Mucosa of descending colon (tissue), 3 donors: ENCODE measurements around the gene ZNF586. TPM values are rescaled to one million over a fixed set of nuclear protein-coding genes. Genes with fewer than 3 reads are reported as not detected.
A peak's percentile ranks its signal among the peaks of the same experiment; 100 is the strongest.
"Not testable (repeated sequence)": the region's sequence is repeated elsewhere in the genome, so short reads cannot be mapped to it uniquely, and the experiment has no call there.

ENCODE experiments used
- ATAC-seq: fragments of 200-7000 bp; cut with Tn5 transposase; one replicate; pipeline ENCODE4 v1.9.1; 2020; ENCODE audit warnings: mild to moderate bottlenecking, moderate library complexity
- DNase-seq, 3 donors: peaks; one replicate each; pipeline ENCODE4 v3.0.0-alpha.2; 2020
- H3K36me3 ChIP-seq: fragments of 200-600 bp; one replicate; pipeline ENCODE4 v1.8.0; 2021; ENCODE audit warnings: low read depth, mild to moderate bottlenecking
- H3K4me1 ChIP-seq: fragments of 200-600 bp; one replicate; pipeline ENCODE4 v1.8.0; 2021; ENCODE audit warnings: low read depth, mild to moderate bottlenecking
- H3K4me3 ChIP-seq: fragments of 200-600 bp; one replicate; pipeline ENCODE4 v1.8.0; 2021; ENCODE audit warnings: mild to moderate bottlenecking
- H3K9me3 ChIP-seq: fragments of 200-600 bp; one replicate; pipeline ENCODE4 v1.8.0; 2021; ENCODE audit warnings: mild to moderate bottlenecking
- intact Hi-C, 2 donors: fragments of 100-400 bp; cut with DNase I in 1 of 2; cut with micrococcal nuclease in 1 of 2; formaldehyde crosslinking; loops; one replicate each; pipeline versions ENCODE4 v1.11.0 to v1.11.1; 2022; cut with DNase I, micrococcal nuclease
- long read RNA-seq, 2 donors: library from polyadenylated mRNA; unstranded; transcript quantifications; one replicate each; pipeline ENCODE4 v2.0.0, GENCODE V29; 2019 to 2021
- total RNA-seq, 3 donors: library from RNA; stranded (reverse); fragmentation: NEBNext Ultra II Directional in 2 of 3; extraction: Animal tissue kit (Norgen Biotek cat#: 25700) in 2 of 3; gene quantifications; one replicate each; pipeline versions ENCODE4 v1.2.1 to v1.2.4, GENCODE V29; 2021 to 2023
- TF ChIP-seq, protein P1 (sequence below): fragments of 200-600 bp; IDR thresholded peaks from one replicate; pipeline ENCODE4 v1.8.0; 2022; ENCODE audit warnings: antibody characterized with exemption, mild to moderate bottlenecking
- donor health status: DM: no; HTN: no; CAD: no; lungs with moderate emphysema.
- donor health status: DM: no; HTN: no; CAD: no.
- donor health status: DM: no; HTN: yes; CAD: no.

ZNF586 gene
- total RNA-seq: 10 to 100 TPM; 16.4 to 25.2 (median 20.4) TPM
- long read RNA-seq, donor 1, partial matches to known transcripts: 0 of 7 reads
- long read RNA-seq, donor 1, other reads (novel, unspliced or antisense): 6 of 7 reads
- long read RNA-seq, donor 2, partial matches to known transcripts: 0 of 6 reads
- long read RNA-seq, donor 2, other reads (novel, unspliced or antisense): 4 of 6 reads

DNA sequence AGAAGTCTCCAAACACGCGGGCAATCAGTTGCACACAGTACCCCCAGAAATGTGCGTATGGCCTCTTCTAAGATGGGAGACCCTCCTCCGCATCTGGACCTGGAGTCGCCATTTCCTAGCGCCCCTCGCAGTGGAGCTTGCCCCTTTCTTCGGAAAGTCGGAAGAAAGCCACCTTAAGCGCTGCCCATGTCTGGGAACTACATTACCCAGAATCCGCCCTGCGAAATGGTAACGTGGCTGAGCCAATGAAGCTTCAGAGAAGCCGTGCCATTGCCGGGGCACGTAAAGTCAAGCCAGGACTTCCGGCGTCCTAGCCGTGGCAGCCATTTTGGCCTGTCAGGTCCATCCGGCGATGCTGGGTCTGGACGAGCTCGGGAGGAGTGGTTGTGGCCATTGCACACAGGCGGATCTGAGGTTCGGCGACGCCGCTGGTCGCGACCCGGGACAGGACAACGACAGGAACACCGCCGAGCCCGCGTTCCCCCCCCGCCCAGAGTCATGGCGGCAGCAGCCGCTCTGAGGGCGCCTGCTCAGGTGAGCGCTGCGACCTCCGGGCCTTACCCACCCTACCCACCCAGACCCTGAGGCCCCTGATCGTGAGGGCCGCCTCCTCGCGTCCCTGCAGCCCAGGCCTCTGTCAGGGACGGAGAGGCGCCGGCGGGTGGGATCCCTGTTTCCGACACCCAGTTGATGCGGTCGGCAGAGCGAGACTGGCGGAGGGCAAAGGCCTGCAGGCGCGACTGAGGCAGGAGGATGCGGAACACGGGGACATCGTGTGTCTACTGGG, at the start of gene ZNF586:
ZNF586 (plus strand) TSS at position 332 of the 787 bp plus-strand sequence; CDS start at position 499, 167 bp downstream.
- DNase-seq: peak; percentile 89 to 93 (median 91)
- peaks cover 7% of the 10 kb centered on the region for H3K4me1 ChIP-seq
- no peaks in the 10 kb centered on the region for H3K36me3 ChIP-seq
- peak; percentile 100 for ATAC-seq
- peaks cover 30% of the 10 kb centered on the region for H3K9me3 ChIP-seq
- intact Hi-C loops: no loop called here
- TF ChIP-seq, protein P1, sequence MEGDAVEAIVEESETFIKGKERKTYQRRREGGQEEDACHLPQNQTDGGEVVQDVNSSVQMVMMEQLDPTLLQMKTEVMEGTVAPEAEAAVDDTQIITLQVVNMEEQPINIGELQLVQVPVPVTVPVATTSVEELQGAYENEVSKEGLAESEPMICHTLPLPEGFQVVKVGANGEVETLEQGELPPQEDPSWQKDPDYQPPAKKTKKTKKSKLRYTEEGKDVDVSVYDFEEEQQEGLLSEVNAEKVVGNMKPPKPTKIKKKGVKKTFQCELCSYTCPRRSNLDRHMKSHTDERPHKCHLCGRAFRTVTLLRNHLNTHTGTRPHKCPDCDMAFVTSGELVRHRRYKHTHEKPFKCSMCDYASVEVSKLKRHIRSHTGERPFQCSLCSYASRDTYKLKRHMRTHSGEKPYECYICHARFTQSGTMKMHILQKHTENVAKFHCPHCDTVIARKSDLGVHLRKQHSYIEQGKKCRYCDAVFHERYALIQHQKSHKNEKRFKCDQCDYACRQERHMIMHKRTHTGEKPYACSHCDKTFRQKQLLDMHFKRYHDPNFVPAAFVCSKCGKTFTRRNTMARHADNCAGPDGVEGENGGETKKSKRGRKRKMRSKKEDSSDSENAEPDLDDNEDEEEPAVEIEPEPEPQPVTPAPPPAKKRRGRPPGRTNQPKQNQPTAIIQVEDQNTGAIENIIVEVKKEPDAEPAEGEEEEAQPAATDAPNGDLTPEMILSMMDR: no peak
- peak within 1 kb of the TSS; percentile 96 for H3K4me3 ChIP-seq

DNA sequence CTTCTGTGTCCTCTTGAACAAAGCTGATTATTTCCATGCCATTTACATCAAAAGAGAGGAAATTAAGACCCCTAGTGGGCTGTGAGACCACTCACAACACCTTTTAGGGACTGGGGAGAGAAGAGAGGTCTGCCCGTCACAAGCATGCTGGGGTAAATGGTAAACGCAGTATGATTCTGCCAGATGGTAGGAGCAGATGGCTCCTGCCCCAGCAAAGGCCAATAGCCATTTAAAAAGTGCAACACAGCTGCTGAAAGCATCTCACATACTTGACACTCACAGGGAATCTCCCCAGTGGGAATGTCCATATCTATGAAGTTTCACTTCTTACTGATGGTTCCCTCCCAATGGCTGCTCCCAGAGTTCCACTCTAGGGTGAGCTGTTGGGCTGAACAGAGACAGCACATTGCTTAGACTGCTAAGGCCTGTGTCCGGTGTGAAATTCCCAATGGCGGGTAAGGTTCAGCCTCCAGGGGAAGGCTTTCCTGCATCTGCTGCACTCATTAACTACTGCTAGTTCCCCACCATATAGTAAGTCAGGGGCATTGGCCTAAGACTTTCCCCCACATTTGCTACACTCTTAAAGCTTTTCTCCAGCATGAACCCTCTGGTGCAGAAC, 49.5 kb upstream of the ZNF586 start:
- no peaks in the 10 kb centered on the region for H3K4me1 ChIP-seq
- intact Hi-C loops: no loop called here
- H3K9me3 ChIP-seq: peaks cover 87% of the 10 kb centered on the region

DNA sequence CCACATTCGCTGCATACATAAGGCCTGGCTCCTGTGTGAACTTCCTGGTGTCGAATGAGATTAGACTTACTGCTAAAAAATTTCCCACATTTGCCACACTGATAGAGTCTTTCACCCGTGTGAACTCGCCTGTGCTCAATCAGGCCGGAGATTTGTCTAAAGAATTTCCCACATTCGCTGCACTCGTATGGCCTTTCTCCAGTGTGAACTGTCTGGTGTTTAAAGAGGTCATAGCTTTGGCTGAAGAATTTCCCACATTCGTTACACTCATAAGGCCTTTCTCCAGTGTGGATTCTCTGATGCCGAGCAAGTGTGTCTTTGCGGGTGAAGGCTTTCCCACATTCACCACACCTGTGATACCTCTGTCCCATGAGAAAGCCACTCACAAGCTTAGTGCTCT, 48.6 kb upstream of the ZNF586 start:
- TF ChIP-seq, protein P1: no peak
- no peak for DNase-seq
- H3K36me3 ChIP-seq: no peaks in the 10 kb centered on the region
- H3K9me3 ChIP-seq: peaks cover 91% of the 10 kb centered on the region
- no peaks in the 10 kb centered on the region for H3K4me1 ChIP-seq
- H3K4me3 ChIP-seq: no peak overlapping the region
- no peak for ATAC-seq
- intact Hi-C loops: no loop called here

More for the DNA sequence above, 49.5 kb upstream of the ZNF586 start:
- DNase-seq (no peak), ATAC-seq (no peak)
- TF ChIP-seq, protein P1: no peak
- H3K4me3 ChIP-seq: no peak overlapping the region
- H3K36me3 ChIP-seq: no peaks in the 10 kb centered on the region

DNA sequence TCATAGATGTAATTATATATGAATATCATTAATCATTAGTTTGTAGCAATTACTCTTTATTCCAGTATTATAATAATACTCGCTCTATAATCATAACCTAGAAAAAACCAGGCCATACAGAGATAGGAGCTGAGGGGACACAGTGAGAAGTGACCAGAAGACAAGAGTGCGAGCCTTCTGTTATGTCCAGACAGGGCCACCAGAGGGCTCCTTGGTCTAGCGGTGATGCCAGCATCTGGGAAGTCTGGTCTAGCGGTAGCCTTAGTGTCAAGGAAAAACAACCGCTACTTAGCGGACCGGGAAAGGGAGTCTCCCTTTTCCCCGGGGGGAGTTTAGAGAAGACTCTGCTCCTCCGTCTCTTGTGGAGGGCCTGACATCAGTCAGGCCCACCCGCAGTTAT, 31.2 kb upstream of the ZNF586 start:
- H3K4me1 ChIP-seq, H3K4me3 ChIP-seq, intact Hi-C loops, H3K36me3 ChIP-seq: not testable (repeated sequence)
- peaks cover 12% of the 10 kb centered on the region for H3K9me3 ChIP-seq
- peak; percentile 52 for ATAC-seq
- TF ChIP-seq, protein P1: peak; percentile 31
- DNase-seq: peak in 2 of 3 donors; percentile 74 to 78

DNA sequence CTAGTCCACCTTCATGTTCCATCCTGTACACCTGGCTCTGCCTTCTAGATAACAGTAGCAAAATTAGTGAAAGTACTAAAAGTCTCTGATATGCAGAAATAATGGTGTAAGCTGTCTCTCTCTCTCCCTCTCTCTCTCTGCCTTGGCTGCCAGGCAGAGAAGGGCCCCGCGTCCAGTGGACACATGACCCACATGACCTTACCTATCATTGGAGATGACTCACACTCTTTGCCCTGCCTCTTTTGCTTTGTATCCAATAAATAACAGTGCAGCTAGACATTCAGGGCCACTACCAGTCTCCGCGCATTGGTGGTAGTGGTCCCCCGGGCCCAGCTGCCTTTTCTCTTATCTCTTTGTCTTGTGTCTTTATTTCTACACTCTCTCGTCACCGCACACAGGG, 30.7 kb upstream of the ZNF586 start:
- DNase-seq, ATAC-seq, H3K4me1 ChIP-seq, intact Hi-C loops, H3K36me3 ChIP-seq, H3K4me3 ChIP-seq: not testable (repeated sequence)
- H3K9me3 ChIP-seq: peaks cover 12% of the 10 kb centered on the region
